Neural progenitor cell (in vitro differentiated cells): Measurements from ENCODE around the gene GMDS. TPM values are rescaled to one million over a fixed set of nuclear protein-coding genes. Genes with fewer than 3 reads are reported as not detected.

ENCODE experiments used
- DNase-seq: peaks from one replicate; pipeline ENCODE4 v3.0.0-alpha.2; 2016; ENCODE audit warnings: low spot score
- H2AFZ ChIP-seq: fragments of 200-600 bp; sonication (generic); replicated peaks from 2 replicates; pipeline ENCODE4 v1.6.1; 2016; ENCODE audit warnings: antibody characterized with exemption
- H3F3A ChIP-seq: fragments of 200-600 bp; sonication (generic); 2 replicates; pipeline ENCODE4 v1.6.1; 2016; ENCODE audit warnings: antibody characterized with exemption, low read depth
- H3K27ac ChIP-seq: fragments of 200-600 bp; sonication (generic); 2 replicates; pipeline ENCODE4 v1.5.1; 2016; ENCODE audit warnings: mild to moderate bottlenecking
- H3K27me3 ChIP-seq: fragments of 200-600 bp; sonication (generic); 2 replicates; pipeline ENCODE4 v1.6.1; 2016; ENCODE audit warnings: mild to moderate bottlenecking, moderate library complexity
- H3K36me3 ChIP-seq: fragments of 200-600 bp; sonication (generic); 2 replicates; pipeline ENCODE4 v1.5.1; 2016
- H3K4me1 ChIP-seq: fragments of 200-600 bp; sonication (generic); 2 replicates; pipeline ENCODE4 v1.6.1; 2016; ENCODE audit warnings: mixed run types
- H3K4me2 ChIP-seq: fragments of 200-600 bp; sonication (generic); 2 replicates; pipeline ENCODE4 v1.6.1; 2016
- H3K4me3 ChIP-seq: fragments of 200-600 bp; sonication (generic); 2 replicates; pipeline ENCODE4 v1.5.1; 2016
- H3K79me2 ChIP-seq: fragments of 200-600 bp; sonication (generic); 2 replicates; pipeline ENCODE4 v1.6.1; 2016; ENCODE audit warnings: low read depth
- H3K9ac ChIP-seq: fragments of 200-600 bp; sonication (generic); 2 replicates; pipeline ENCODE4 v1.6.1; 2016
- H3K9me3 ChIP-seq: fragments of 200-600 bp; sonication (generic); 2 replicates; pipeline ENCODE4 v1.5.1; 2016; ENCODE audit warnings: low read depth
- H4K20me1 ChIP-seq: fragments of 200-600 bp; sonication (generic); 2 replicates; pipeline ENCODE4 v1.6.1; 2016; ENCODE audit warnings: low read depth
- H3K27ac Mint-ChIP-seq: 3 replicates; pipeline ENCODE4 v1.8.0; 2021; ENCODE audit warnings: mixed read lengths
- H3K27me3 Mint-ChIP-seq: 2 replicates; pipeline ENCODE4 v1.8.0; 2022; ENCODE audit warnings: low read depth, mild to moderate bottlenecking, inconsistent platforms, moderate library complexity, mixed read lengths; ENCODE audit not compliant: insufficient read depth
- H3K36me3 Mint-ChIP-seq: 3 replicates; pipeline ENCODE4 v1.8.0; 2021; ENCODE audit warnings: mixed read lengths
- H3K4me1 Mint-ChIP-seq: 3 replicates; pipeline ENCODE4 v1.8.0; 2021; ENCODE audit warnings: mixed read lengths
- H3K4me3 Mint-ChIP-seq: 3 replicates; pipeline ENCODE4 v1.8.0; 2021; ENCODE audit warnings: mild to moderate bottlenecking, moderate library complexity, mixed read lengths
- H3K9me3 Mint-ChIP-seq: 3 replicates; pipeline ENCODE4 v1.8.0; 2020; ENCODE audit warnings: mixed read lengths
- EZH2 ChIP-seq: fragments of 200-600 bp; sonication (generic); IDR thresholded peaks from 2 replicates; pipeline ENCODE4 v1.6.1; 2017; ENCODE audit warnings: antibody characterized with exemption, mild to moderate bottlenecking, moderate library complexity
- EZH2phosphoT487 ChIP-seq: fragments of 200-600 bp; sonication (generic); IDR thresholded peaks from 2 replicates; pipeline ENCODE4 v1.6.1; 2017; ENCODE audit warnings: antibody characterized with exemption
- total RNA-seq: library from RNA; depleted of rRNA; stranded (reverse); fragments of >200 nt; gene quantifications from 2 replicates; pipeline ENCODE4 v1.2.3, GENCODE V29; 2015; ENCODE audit warnings: low replicate concordance
- TF ChIP-seq, protein P1 (sequence below): fragments of 200-600 bp; sonication (generic); IDR thresholded peaks from 2 replicates; pipeline ENCODE4 v1.5.1; 2017; ENCODE audit warnings: antibody characterized with exemption, mild to moderate bottlenecking

Gene GMDS
- total RNA-seq, 1 donor from 2014 or later = 22.6 TPM

DNA sequence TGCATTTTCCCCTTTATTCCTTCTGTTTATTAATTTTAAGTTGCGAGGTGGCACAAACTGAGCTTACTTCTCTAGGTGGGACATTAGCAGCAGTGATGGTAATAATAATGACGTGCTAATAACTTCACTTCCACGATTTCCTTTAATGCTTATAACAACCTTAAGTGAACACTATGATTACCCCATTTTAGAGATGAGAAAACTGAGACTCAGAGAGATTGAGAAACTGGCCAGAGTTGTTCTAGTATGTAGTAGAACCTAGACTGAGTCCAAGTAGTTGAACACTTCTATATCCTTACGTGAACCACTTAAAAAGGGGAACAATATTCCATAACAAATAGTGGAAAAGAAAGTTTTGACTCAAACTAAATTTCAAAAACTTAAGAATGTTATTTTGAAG is 297.5 kb downstream of the GMDS start:
- no peaks in the 10 kb centered on the region for H3K36me3 ChIP-seq
- no peak overlapping the region for H3K4me3 Mint-ChIP-seq
- H3K4me1 ChIP-seq = no peaks in the 10 kb centered on the region
- TF ChIP-seq EZH2phosphoT487 = no peak
- TF ChIP-seq EZH2 = no peak
- TF ChIP-seq, protein P1, sequence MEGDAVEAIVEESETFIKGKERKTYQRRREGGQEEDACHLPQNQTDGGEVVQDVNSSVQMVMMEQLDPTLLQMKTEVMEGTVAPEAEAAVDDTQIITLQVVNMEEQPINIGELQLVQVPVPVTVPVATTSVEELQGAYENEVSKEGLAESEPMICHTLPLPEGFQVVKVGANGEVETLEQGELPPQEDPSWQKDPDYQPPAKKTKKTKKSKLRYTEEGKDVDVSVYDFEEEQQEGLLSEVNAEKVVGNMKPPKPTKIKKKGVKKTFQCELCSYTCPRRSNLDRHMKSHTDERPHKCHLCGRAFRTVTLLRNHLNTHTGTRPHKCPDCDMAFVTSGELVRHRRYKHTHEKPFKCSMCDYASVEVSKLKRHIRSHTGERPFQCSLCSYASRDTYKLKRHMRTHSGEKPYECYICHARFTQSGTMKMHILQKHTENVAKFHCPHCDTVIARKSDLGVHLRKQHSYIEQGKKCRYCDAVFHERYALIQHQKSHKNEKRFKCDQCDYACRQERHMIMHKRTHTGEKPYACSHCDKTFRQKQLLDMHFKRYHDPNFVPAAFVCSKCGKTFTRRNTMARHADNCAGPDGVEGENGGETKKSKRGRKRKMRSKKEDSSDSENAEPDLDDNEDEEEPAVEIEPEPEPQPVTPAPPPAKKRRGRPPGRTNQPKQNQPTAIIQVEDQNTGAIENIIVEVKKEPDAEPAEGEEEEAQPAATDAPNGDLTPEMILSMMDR = no peak
- no peaks in the 10 kb centered on the region for H3K36me3 Mint-ChIP-seq
- no peak overlapping the region for H3K27ac ChIP-seq
- H3K27ac Mint-ChIP-seq = no peak overlapping the region
- no peaks in the 10 kb centered on the region for H3K9me3 ChIP-seq
- no peak overlapping the region for H3K4me2 ChIP-seq
- H2AFZ ChIP-seq = no peak overlapping the region
- peaks cover 2% of the 10 kb centered on the region for H3K27me3 Mint-ChIP-seq
- DNase-seq = no peak
- H3K79me2 ChIP-seq = no peaks in the 10 kb centered on the region
- no peak overlapping the region for H3K4me3 ChIP-seq
- no peak overlapping the region for H3K9ac ChIP-seq
- H3K4me1 Mint-ChIP-seq = no peaks in the 10 kb centered on the region
- no peaks in the 10 kb centered on the region for H3K9me3 Mint-ChIP-seq
- H3K27me3 ChIP-seq = no peaks in the 10 kb centered on the region
- no peaks in the 10 kb centered on the region for H4K20me1 ChIP-seq
- no peaks in the 10 kb centered on the region for H3F3A ChIP-seq

DNA sequence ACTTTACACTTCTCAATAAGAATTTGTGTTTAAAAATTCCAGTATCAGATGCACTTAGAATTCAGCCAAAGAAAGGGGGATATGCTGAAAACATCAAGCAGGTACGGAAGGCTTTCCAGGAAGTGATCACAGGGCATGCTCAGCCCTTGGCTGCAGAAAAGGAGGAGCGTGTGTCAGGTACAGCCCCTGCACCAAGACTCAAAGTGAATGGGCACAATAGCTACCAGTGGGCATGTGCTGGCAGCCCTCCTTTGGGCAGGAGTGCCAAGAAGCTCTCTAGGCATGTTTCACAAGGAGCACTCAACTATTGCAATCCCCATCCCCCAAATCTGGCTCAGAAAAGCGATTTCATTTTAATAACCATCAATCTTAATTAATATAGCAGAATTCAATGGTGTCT is 298.8 kb downstream of the GMDS start:
- no peaks in the 10 kb centered on the region for H3K9me3 ChIP-seq
- no peaks in the 10 kb centered on the region for H3K4me1 ChIP-seq
- H3K79me2 ChIP-seq = no peaks in the 10 kb centered on the region
- TF ChIP-seq EZH2phosphoT487 (no peak), EZH2 (no peak)
- TF ChIP-seq, protein P1 = no peak
- no peaks in the 10 kb centered on the region for H3K27me3 ChIP-seq
- no peaks in the 10 kb centered on the region for H3K36me3 ChIP-seq
- no peak overlapping the region for H2AFZ ChIP-seq
- no peak for DNase-seq
- no peaks in the 10 kb centered on the region for H3F3A ChIP-seq
- H3K9ac ChIP-seq = no peak overlapping the region
- H3K4me2 ChIP-seq = no peak overlapping the region
- Mint-ChIP-seq H3K27ac (no peak overlapping the region), H3K9me3 (no peaks in the 10 kb centered on the region), H3K36me3 (no peaks in the 10 kb centered on the region), H3K4me1 (no peaks in the 10 kb centered on the region), H3K27me3 (peaks cover 2% of the 10 kb centered on the region), H3K4me3 (no peak overlapping the region)
- no peaks in the 10 kb centered on the region for H4K20me1 ChIP-seq
- H3K27ac ChIP-seq = no peak overlapping the region
- H3K4me3 ChIP-seq = no peak overlapping the region

DNA sequence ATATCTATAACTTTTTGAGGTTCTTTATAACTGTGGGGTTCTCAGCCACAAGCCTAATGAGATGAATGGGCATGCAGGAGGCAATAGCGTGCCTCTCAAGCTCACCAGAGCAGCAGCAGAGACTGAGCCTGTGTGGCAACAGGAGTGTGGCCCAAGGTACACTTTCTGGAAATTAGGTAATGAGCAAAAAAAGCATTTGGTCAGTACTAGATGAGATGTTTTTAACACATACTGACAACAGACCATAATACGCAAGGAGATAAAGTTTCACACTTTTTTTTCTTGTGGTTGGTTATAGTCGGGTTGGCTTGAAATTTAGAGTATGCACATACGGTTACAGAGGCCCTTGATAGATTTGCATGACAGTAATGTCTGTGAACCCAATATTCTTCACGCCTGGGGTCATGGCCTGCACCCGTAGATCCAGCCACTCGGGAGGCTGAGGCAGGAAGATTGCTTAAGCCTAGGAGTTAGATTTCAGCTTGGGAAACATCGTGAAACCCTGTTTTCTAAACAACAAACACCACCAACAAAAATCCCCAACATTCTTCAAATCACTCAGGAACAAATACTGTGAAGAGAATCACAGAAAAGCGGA is 300.1 kb downstream of the GMDS start:
- Mint-ChIP-seq H3K27me3 (peaks cover 2% of the 10 kb centered on the region), H3K36me3 (no peaks in the 10 kb centered on the region), H3K9me3 (no peaks in the 10 kb centered on the region), H3K4me3 (no peak overlapping the region), H3K27ac (no peak overlapping the region), H3K4me1 (no peaks in the 10 kb centered on the region)
- Histone ChIP-seq H3F3A (no peaks in the 10 kb centered on the region), H3K4me2 (no peak overlapping the region), H3K9ac (no peak overlapping the region), H3K27ac (no peak overlapping the region), H3K36me3 (no peaks in the 10 kb centered on the region), H3K27me3 (no peaks in the 10 kb centered on the region), H4K20me1 (no peaks in the 10 kb centered on the region), H3K79me2 (no peaks in the 10 kb centered on the region), H3K9me3 (no peaks in the 10 kb centered on the region), H2AFZ (no peak overlapping the region), H3K4me3 (no peak overlapping the region), H3K4me1 (no peaks in the 10 kb centered on the region)
- no peak for DNase-seq
- TF ChIP-seq EZH2 (no peak), EZH2phosphoT487 (no peak)
- TF ChIP-seq, protein P1 = no peak
